ENCODE measurements around the gene PCP4L1. TPM values are rescaled to one million over a fixed set of nuclear protein-coding genes. Genes with fewer than 3 reads are reported as not detected.
A peak's percentile ranks its signal among the peaks of the same experiment; 100 is the strongest.

Gene PCP4L1
- total RNA-seq, 2 donors from 2014 or later, result 7.6 to 10.1 TPM

DNA sequence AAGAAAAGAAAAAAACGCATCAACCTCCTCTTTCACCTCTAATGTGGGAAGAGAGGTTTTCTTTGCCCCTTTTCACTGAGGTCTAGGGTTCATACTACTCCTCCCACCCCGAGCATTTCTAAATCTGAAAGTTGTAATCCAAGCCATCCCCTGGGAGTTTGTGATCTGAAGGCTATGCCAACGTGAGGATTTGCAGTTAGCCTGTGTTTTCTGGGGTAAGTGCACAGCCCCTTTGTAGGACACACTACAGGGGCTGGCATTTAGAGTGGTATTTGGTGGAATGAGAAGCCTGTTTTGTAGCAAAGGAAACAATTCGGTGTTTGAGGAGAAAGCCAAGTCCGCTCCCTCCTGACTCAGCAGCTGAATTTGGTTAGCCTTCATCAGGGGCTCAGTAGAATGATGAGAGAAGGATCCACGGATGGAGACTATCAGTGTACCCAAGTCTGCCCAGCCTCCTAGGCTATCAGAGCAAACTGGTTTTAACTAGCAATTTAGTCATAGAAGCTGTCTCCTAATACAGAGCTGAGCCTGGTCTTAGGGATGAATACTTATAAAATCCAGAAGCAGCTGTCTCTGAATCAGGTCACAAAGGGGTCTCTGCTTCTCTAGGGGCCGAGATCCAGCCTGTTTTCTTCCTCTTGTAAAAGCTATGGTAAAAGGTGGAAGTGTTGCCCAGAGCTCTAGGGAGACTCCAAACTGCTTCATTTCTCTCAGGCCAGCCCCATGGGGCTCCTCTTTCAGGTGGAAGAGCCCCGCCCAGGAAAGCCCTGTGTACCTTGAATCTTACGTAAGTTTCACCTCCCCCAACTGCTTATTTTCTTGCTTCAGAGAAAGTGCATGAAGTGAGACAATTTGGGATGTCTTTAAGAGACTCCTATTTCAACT lies 2.1 kb downstream of the PCP4L1 start:
- intact Hi-C loops (cut with DNase I), result no loop called here
- Histone ChIP-seq H3K36me3 (no peaks in the 10 kb centered on the region), H3K4me1 (replicated peaks) (no peaks in the 10 kb centered on the region), H3K4me3 (no peak overlapping the region), H3K27ac (peak overlapping the region in 1 of 2 donors; percentile 8), H3K27me3 (replicated peaks; ENCODE audit: insufficient read depth) (no peaks in the 10 kb centered on the region), H3K9me3 (no peaks in the 10 kb centered on the region)
- peak; percentile 12 for DNase-seq (ENCODE audit: low spot score)
- no peak for TF ChIP-seq POLR2AphosphoS5 (IDR thresholded peaks at IDR 0.05)
- TF ChIP-seq, protein P1, sequence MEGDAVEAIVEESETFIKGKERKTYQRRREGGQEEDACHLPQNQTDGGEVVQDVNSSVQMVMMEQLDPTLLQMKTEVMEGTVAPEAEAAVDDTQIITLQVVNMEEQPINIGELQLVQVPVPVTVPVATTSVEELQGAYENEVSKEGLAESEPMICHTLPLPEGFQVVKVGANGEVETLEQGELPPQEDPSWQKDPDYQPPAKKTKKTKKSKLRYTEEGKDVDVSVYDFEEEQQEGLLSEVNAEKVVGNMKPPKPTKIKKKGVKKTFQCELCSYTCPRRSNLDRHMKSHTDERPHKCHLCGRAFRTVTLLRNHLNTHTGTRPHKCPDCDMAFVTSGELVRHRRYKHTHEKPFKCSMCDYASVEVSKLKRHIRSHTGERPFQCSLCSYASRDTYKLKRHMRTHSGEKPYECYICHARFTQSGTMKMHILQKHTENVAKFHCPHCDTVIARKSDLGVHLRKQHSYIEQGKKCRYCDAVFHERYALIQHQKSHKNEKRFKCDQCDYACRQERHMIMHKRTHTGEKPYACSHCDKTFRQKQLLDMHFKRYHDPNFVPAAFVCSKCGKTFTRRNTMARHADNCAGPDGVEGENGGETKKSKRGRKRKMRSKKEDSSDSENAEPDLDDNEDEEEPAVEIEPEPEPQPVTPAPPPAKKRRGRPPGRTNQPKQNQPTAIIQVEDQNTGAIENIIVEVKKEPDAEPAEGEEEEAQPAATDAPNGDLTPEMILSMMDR (IDR thresholded peaks at IDR 0.05), result no peak
- TF ChIP-seq POLR2A (IDR thresholded peaks at IDR 0.05), result no peak
- 38% methylated on average over 9 of the region's 9 CpGs for WGBS

DNA sequence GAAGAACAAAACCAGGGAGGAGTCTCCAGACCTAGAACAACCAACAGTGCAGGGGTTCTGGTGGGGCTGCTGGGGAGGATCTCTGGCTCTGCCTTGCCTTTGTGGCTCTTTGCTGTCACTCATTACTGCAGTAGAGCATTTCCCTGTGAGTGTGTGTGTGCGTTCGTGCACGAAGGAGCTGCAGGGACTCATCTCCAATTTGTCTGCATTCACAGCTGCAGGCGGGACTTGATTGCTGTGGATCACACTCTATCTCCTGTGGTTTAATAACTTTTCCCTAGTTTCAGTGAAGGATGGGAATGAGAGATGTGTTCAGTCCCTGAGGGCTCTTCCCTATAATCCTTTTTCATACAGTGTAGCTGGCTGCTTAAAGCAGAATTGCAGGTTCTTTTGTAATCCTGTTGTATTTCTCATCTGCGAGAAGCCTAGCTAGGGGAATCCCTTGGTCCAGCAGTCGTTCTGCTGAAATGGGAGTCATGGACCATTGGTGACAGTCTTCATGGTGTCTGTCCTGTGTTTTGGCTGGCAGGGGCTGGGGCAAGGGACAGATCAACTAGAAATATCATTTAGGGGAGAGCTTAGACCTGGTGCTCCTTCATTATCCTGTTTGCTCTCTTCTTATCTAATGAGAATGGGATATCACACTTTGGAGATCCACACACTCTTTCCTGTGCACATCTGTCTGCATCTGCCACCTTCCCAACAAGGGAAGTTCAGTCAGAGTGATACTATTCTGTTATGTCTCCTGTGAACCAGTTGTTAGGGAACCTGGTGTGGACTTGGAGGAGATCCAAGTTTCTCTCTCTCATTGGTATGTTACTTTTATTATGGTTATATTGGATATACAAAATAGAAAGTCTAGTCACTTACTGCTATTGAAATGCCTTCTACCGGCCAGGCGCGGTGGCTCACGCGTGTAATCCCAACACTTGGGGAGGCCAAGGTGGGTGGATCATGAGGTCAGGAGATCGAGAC lies 3.0 kb downstream of the PCP4L1 start:
- TF ChIP-seq POLR2AphosphoS5 (IDR thresholded peaks at IDR 0.05) (no peak), POLR2A (IDR thresholded peaks at IDR 0.05) (no peak)
- TF ChIP-seq, protein P1 (IDR thresholded peaks at IDR 0.05), result no peak
- Histone ChIP-seq H3K4me3 (no peak overlapping the region), H3K9me3 (no peaks in the 10 kb centered on the region), H3K27me3 (replicated peaks; ENCODE audit: insufficient read depth) (no peaks in the 10 kb centered on the region), H3K36me3 (no peaks in the 10 kb centered on the region), H3K4me1 (replicated peaks) (no peaks in the 10 kb centered on the region), H3K27ac (no peak overlapping the region)
- intact Hi-C loops (cut with DNase I), result no loop called here
- WGBS, result 59% methylated on average over 12 of the region's 12 CpGs
- no peak for DNase-seq (ENCODE audit: low spot score)

DNA sequence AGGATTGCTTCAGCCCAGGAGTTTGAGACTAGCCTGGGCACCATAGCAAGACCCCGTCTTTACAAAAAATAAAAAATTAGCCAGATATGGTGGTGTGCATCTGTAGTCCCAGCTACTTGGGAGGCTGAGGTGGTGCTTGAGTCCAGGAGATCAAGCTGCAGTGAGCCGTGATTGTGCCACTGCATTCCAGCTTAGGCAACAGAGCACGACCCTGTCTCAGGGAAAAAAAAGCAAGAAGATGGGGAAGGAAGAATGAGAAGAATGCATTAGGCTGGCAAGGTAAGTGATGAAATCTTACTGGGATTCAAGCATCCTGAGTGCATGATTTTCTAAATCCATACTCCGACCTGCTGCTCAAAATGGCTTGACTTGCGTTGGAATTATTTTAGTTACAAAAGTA lies 6.8 kb downstream of the PCP4L1 start:
- intact Hi-C loops (cut with DNase I), result no loop called here
- TF ChIP-seq, protein P1 (IDR thresholded peaks at IDR 0.05), result no peak
- TF ChIP-seq POLR2A (IDR thresholded peaks at IDR 0.05), result no peak
- TF ChIP-seq POLR2AphosphoS5 (IDR thresholded peaks at IDR 0.05), result no peak
- 87% methylated on average over 5 of the region's 5 CpGs for WGBS

DNA sequence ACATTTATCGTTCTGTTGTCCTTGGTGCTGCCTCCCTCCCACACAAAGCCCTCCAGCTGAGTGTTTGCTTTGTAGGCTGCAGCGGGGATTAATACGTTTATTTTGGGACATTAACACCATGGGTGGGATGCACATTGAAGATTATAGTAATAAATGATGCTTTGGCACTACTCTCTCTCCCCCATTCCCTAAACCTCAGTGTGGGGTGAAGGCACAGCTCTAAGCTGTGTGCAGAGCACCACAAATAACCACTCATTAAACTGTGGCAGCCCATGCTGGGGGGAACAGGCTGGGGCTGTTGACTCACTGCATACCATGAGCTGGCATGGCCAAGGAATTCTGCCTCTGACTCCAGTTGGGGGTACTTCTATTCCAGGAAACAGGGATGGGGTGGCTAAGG lies 7.7 kb downstream of the PCP4L1 start:
- DNase-seq (ENCODE audit: low spot score), result no peak
- H3K9me3 ChIP-seq, result no peaks in the 10 kb centered on the region
- H3K4me1 ChIP-seq (replicated peaks), result no peaks in the 10 kb centered on the region
- no peak overlapping the region for H3K27ac ChIP-seq
- no peak overlapping the region for H3K4me3 ChIP-seq
- no peaks in the 10 kb centered on the region for H3K27me3 ChIP-seq (replicated peaks; ENCODE audit: insufficient read depth)
- TF ChIP-seq, protein P1 (IDR thresholded peaks at IDR 0.05), result no peak
- no peak for TF ChIP-seq POLR2A (IDR thresholded peaks at IDR 0.05)
- no peak for TF ChIP-seq POLR2AphosphoS5 (IDR thresholded peaks at IDR 0.05)
- intact Hi-C loops (cut with DNase I), result no loop called here
- WGBS, result 47% methylated on average over 3 of the region's 3 CpGs
- H3K36me3 ChIP-seq, result no peaks in the 10 kb centered on the region

More for the DNA sequence above, 6.8 kb downstream of the PCP4L1 start:
- no peak for DNase-seq (ENCODE audit: low spot score)
- no peaks in the 10 kb centered on the region for H3K27me3 ChIP-seq (replicated peaks; ENCODE audit: insufficient read depth)
- H3K27ac ChIP-seq, result no peak overlapping the region
- no peak overlapping the region for H3K4me3 ChIP-seq
- no peaks in the 10 kb centered on the region for H3K36me3 ChIP-seq
- no peaks in the 10 kb centered on the region for H3K4me1 ChIP-seq (replicated peaks)
- no peaks in the 10 kb centered on the region for H3K9me3 ChIP-seq

Measured in prostate gland (tissue), 2 donors.